ENCODE results near the gene PPIF. TPM values are rescaled to one million over a fixed set of nuclear protein-coding genes. Genes with fewer than 3 reads are reported as not detected.

Gene PPIF
- total RNA-seq, 1 experiment from 2014 or later, result 133 TPM

DNA sequence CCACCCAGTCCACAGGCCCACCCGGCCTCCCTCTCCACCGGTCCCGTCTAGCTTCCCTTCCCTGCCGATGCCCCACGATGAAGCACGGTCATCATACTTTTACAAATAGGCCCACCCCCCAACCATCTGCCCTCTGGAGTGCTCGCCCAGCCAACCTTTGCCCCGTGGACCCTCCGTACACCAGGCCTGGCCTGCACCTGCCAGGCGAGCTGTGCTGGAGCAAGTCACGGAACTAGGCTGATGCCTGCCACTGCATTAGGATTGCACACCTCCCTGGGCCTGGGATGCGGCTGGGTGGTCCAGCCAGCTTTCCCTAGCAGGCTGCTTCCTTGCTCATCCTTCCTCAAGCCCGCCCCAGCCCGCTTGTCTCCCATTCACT is 44.7 kb downstream of the PPIF start:
- intact Hi-C loops (cut with micrococcal nuclease; ENCODE audit: unreplicated experiment), result no loop called here
- H3K36me3 ChIP-seq (ENCODE audit: control insufficient read depth, insufficient read depth, low read length), result no peaks in the 10 kb centered on the region
- TF ChIP-seq, protein P1, sequence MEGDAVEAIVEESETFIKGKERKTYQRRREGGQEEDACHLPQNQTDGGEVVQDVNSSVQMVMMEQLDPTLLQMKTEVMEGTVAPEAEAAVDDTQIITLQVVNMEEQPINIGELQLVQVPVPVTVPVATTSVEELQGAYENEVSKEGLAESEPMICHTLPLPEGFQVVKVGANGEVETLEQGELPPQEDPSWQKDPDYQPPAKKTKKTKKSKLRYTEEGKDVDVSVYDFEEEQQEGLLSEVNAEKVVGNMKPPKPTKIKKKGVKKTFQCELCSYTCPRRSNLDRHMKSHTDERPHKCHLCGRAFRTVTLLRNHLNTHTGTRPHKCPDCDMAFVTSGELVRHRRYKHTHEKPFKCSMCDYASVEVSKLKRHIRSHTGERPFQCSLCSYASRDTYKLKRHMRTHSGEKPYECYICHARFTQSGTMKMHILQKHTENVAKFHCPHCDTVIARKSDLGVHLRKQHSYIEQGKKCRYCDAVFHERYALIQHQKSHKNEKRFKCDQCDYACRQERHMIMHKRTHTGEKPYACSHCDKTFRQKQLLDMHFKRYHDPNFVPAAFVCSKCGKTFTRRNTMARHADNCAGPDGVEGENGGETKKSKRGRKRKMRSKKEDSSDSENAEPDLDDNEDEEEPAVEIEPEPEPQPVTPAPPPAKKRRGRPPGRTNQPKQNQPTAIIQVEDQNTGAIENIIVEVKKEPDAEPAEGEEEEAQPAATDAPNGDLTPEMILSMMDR (IDR thresholded peaks at IDR 0.05; ENCODE audit: insufficient read depth in 1 of 2, low read depth in 1 of 2, low read length in 1 of 2, severe bottlenecking in 1 of 2, unreplicated experiment in 1 of 2), result no peak
- Mint-ChIP-seq H3K27ac (ENCODE audit: unreplicated experiment) (no peak overlapping the region), H3K9me3 (ENCODE audit: unreplicated experiment) (no peaks in the 10 kb centered on the region), H3K36me3 (ENCODE audit: insufficient read depth, unreplicated experiment) (no peaks in the 10 kb centered on the region), H3K4me3 (ENCODE audit: unreplicated experiment) (no peak overlapping the region), H3K4me1 (ENCODE audit: low read depth, unreplicated experiment) (no peaks in the 10 kb centered on the region), H3K27me3 (ENCODE audit: insufficient read depth, unreplicated experiment) (no peaks in the 10 kb centered on the region)
- H3K4me1 ChIP-seq, result no peaks in the 10 kb centered on the region
- no peak for DNase-seq
- no peaks in the 10 kb centered on the region for H3K9me3 ChIP-seq
- ChIA-PET CTCF (interaction anchor here (1.1 kb wide), 1 partner anchor 17 kb away, joined by 3 read pairs; no protein-coding TSS in a partner anchor), POLR2A (no interaction called here)
- H3K4me3 ChIP-seq (ENCODE audit: low read depth, low read length), result no peak overlapping the region
- BruUV-seq (replicated peaks), result no TSS peak
- no peaks in the 10 kb centered on the region for H3K27me3 ChIP-seq (replicated peaks; ENCODE audit: control insufficient read depth, insufficient read depth, low read length)

DNA sequence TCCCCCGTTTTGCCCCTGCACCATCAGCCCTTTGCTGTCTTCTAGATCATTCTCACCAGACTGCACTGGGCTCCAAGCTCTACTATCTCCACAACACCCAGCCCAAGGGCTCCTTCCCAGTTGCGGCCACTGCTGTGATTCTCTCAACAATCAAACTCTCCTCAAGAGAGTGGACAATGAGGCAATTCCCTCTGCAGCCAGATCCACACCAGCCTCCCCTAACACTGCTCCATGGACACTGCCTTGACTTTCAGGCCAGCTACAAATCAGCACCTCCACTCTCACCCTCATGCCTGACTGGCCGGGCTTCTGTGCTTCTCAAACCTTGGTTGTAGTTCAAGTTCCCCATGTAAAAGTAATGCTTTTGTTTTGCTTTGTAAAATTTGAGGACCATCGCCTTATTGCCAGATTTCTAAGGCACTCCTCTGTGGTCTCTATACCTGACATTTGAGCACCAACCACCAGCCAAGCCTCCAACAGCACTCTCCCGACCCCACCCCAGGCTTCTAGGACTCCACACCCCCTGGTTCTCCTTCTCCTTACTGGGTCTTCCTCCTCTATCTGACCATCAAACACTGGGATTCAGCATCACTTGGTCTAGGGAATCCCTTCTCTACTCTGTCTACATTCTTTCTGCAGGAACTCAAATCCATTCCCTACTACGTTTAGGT is 45.4 kb downstream of the PPIF start:
- no peaks in the 10 kb centered on the region for H3K27me3 Mint-ChIP-seq (ENCODE audit: insufficient read depth, unreplicated experiment)
- POLR2A ChIA-PET, result no interaction called here

DNA sequence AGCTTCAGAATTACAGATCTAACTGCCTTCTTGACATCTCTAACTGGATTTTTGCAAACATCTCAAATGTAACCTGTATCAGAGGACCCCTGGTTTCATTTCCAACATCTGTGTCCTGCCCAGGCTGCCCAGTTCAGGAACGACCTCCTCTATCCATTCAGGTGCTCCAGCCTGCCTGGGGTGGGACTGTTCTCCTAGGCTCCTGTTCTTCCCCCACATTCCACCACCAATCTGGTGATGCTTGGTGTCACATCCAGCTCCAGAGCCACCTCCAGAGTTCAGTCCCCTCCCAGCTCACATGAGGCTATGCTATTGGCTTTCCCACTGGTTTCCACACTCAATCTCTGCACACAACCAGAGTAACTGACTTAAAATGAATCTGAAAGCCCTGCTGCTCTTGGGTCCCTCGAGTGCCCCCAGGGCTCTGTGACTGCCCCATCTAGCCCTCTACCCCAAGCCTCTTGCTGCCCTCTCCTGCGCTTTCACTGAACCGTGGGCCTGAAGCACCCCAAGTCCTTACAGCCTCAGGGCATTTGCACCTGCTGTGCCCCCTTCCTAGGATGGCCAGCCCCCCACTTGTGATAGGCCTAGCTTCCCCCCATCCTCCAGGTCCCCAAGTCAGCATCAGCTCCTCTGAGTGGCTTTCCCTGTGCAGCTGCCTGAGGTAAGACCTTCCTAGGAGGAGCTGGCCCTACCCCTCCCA is 46.1 kb downstream of the PPIF start:
- H3K9me3 ChIP-seq, result no peaks in the 10 kb centered on the region
- H3K4me1 Mint-ChIP-seq (ENCODE audit: low read depth, unreplicated experiment), result peaks cover 6% of the 10 kb centered on the region
- H3K27me3 Mint-ChIP-seq (ENCODE audit: insufficient read depth, unreplicated experiment), result no peaks in the 10 kb centered on the region
- CTCF ChIA-PET, result no interaction called here
- no peak overlapping the region for H3K4me3 Mint-ChIP-seq (ENCODE audit: unreplicated experiment)
- H3K4me3 ChIP-seq (ENCODE audit: low read depth, low read length), result no peak overlapping the region
- no peaks in the 10 kb centered on the region for H3K36me3 Mint-ChIP-seq (ENCODE audit: insufficient read depth, unreplicated experiment)
- H3K27ac Mint-ChIP-seq (ENCODE audit: unreplicated experiment), result no peak overlapping the region
- TF ChIP-seq, protein P1 (IDR thresholded peaks at IDR 0.05; ENCODE audit: insufficient read depth in 1 of 2, low read depth in 1 of 2, low read length in 1 of 2, severe bottlenecking in 1 of 2, unreplicated experiment in 1 of 2), result no peak
- no peaks in the 10 kb centered on the region for H3K4me1 ChIP-seq
- intact Hi-C loops (cut with micrococcal nuclease; ENCODE audit: unreplicated experiment), result no loop called here
- no peaks in the 10 kb centered on the region for H3K27me3 ChIP-seq (replicated peaks; ENCODE audit: control insufficient read depth, insufficient read depth, low read length)
- no peaks in the 10 kb centered on the region for H3K36me3 ChIP-seq (ENCODE audit: control insufficient read depth, insufficient read depth, low read length)
- no peak for DNase-seq
- no TSS peak for BruUV-seq (replicated peaks)
- POLR2A ChIA-PET, result no interaction called here
- no peaks in the 10 kb centered on the region for H3K9me3 Mint-ChIP-seq (ENCODE audit: unreplicated experiment)

More for the DNA sequence above, 45.4 kb downstream of the PPIF start:
- DNase-seq, result no peak
- H3K36me3 Mint-ChIP-seq (ENCODE audit: insufficient read depth, unreplicated experiment), result no peaks in the 10 kb centered on the region
- H3K27ac Mint-ChIP-seq (ENCODE audit: unreplicated experiment), result no peak overlapping the region
- no peak overlapping the region for H3K4me3 Mint-ChIP-seq (ENCODE audit: unreplicated experiment)
- H3K9me3 Mint-ChIP-seq (ENCODE audit: unreplicated experiment), result no peaks in the 10 kb centered on the region
- CTCF ChIA-PET, result interaction anchor here (0.6 kb wide), 1 partner anchor 19 kb away, joined by 3 read pairs; no protein-coding TSS in a partner anchor
- TF ChIP-seq, protein P1 (IDR thresholded peaks at IDR 0.05; ENCODE audit: insufficient read depth in 1 of 2, low read depth in 1 of 2, low read length in 1 of 2, severe bottlenecking in 1 of 2, unreplicated experiment in 1 of 2), result no peak
- H3K36me3 ChIP-seq (ENCODE audit: control insufficient read depth, insufficient read depth, low read length), result no peaks in the 10 kb centered on the region
- H3K4me1 Mint-ChIP-seq (ENCODE audit: low read depth, unreplicated experiment), result peaks cover 3% of the 10 kb centered on the region
- H3K4me3 ChIP-seq (ENCODE audit: low read depth, low read length), result no peak overlapping the region
- H3K9me3 ChIP-seq, result no peaks in the 10 kb centered on the region
- intact Hi-C loops (cut with micrococcal nuclease; ENCODE audit: unreplicated experiment), result no loop called here
- no peaks in the 10 kb centered on the region for H3K4me1 ChIP-seq
- BruUV-seq (replicated peaks), result no TSS peak
- no peaks in the 10 kb centered on the region for H3K27me3 ChIP-seq (replicated peaks; ENCODE audit: control insufficient read depth, insufficient read depth, low read length)
